HG03342 (cell line): Measurements from ENCODE around the gene USB1.

Experiments
- ATAC-seq: cut with Tn5 transposase; IDR thresholded peaks from one replicate; pipeline ENCODE4 v1.9.1; 2021; ENCODE audit warnings: mild to moderate bottlenecking, moderate library complexity; ENCODE audit not compliant: unreplicated experiment

The USB1 gene

GRCh38 chr16:58013201-58013956 lies 12.2 kb downstream of the USB1 start:
- ATAC-seq, result no peak

GRCh38 chr16:58016840-58017446 lies 15.7 kb downstream of the USB1 start:
- no peak for ATAC-seq

- ATAC-seq, result no peak
Observed at GRCh38 chr16:58018803-58019202, 17.6 kb downstream of the USB1 start.

- ATAC-seq, result no peak
Observed at GRCh38 chr16:58019866-58020538, 18.8 kb downstream of the USB1 start.

GRCh38 chr16:58020628-58021521 lies 19.7 kb downstream of the USB1 start:
- ATAC-seq, result no peak

- ATAC-seq, result no peak
Observed at GRCh38 chr16:58021661-58022551, 20.7 kb downstream of the USB1 start.

- ATAC-seq, result no peak
Observed at GRCh38 chr16:58022601-58023371, 21.6 kb downstream of the USB1 start.

GRCh38 chr16:58024486-58025350 lies 23.5 kb downstream of the USB1 start:
- ATAC-seq, result no peak

- ATAC-seq, result peak; percentile 60
Observed at GRCh38 chr16:58025351-58026138, 24.3 kb downstream of the USB1 start, which contains the start of gene MMP15. Gene MMP15 (plus strand): TSS chr16:58025754. CDS start chr16:58026351, 597 bp downstream.

GRCh38 chr16:58026139-58026704 lies 25.0 kb downstream of the USB1 start:
- ATAC-seq, result peak; percentile 12

GRCh38 chr16:58026705-58027160 lies 25.5 kb downstream of the USB1 start:
- no peak for ATAC-seq

- ATAC-seq, result no peak
Observed at GRCh38 chr16:58027161-58027915, 26.1 kb downstream of the USB1 start.

GRCh38 chr16:58027916-58028455 lies 26.8 kb downstream of the USB1 start:
- no peak for ATAC-seq

GRCh38 chr16:58028541-58029070 lies 27.4 kb downstream of the USB1 start:
- ATAC-seq, result no peak

- no peak for ATAC-seq
Observed at GRCh38 chr16:58029410-58029809, 28.2 kb downstream of the USB1 start.
